Endothelial cell of umbilical vein (primary cell): ENCODE results near the gene DDR2. TPM values are rescaled to one million over a fixed set of nuclear protein-coding genes. Genes with fewer than 3 reads are reported as not detected.

Experiments used
- BruUV-seq: library from RNA; stranded (reverse); fragments of 400-500 nt; replicated peaks from 2 replicates; lab custom pipeline; 2021; lab: Mats Ljungman, UMichigan
- CTCF ChIA-PET: fragments of 300-600, 350-600 bp; sonication (Branson Sonifier 250); formaldehyde crosslinking; loops from one replicate; lab custom pipeline; 2021; ENCODE audit warnings: antibody characterized with exemption, inconsistent platforms; lab: Charles Lee
- POLR2A ChIA-PET: fragments of 300-600, 350-600 bp; sonication (Branson Sonifier 250); formaldehyde crosslinking; loops from one replicate; lab custom pipeline; 2021; ENCODE audit warnings: antibody characterized with exemption, inconsistent platforms; lab: Charles Lee
- DNase-seq: peaks from one replicate; pipeline ENCODE4 v3.0.0-alpha.2; 2011; ENCODE audit warnings: low read depth, low spot score
- FAIRE-seq: peaks from 2 replicates; lab custom pipeline; 2011; peaks lifted over from hg19 to GRCh38; lab: Jason Lieb, UNC
- H2AFZ ChIP-seq: 2 replicates; pipeline ENCODE4 v1.6.0; 2012; ENCODE audit warnings: low read depth, low read length, control low read depth, inconsistent platforms
- H3K27ac ChIP-seq: 2 replicates; pipeline ENCODE4 v1.5.1; 2011; ENCODE audit warnings: low read depth, mild to moderate bottlenecking, control low read depth, low read length, moderate library complexity; ENCODE audit not compliant: insufficient read depth
- H3K27me3 ChIP-seq, 2 experiments: 2 replicates each; pipeline versions ENCODE4 v1.6.0 to v1.6.1; 2011; ENCODE audit warnings: low read length in 2 of 2, mixed read lengths in 1 of 2; ENCODE audit not compliant: control insufficient read depth in 2 of 2, insufficient read depth in 2 of 2
- H3K36me3 ChIP-seq, 2 experiments: 2 replicates in 1 of 2; 3 replicates in 1 of 2; pipeline ENCODE4 v1.5.1; 2011; ENCODE audit warnings: low read length in 2 of 2, mild to moderate bottlenecking in 1 of 2, moderate library complexity in 1 of 2; ENCODE audit not compliant: control insufficient read depth in 2 of 2, insufficient read depth in 2 of 2; ENCODE audit errors: extremely low read depth in 1 of 2
- H3K4me1 ChIP-seq: 3 replicates; pipeline ENCODE4 v1.5.1; 2011; ENCODE audit warnings: mild to moderate bottlenecking, low read length; ENCODE audit not compliant: control insufficient read depth, insufficient read depth; ENCODE audit errors: extremely low read depth
- H3K4me2 ChIP-seq: 2 replicates; pipeline ENCODE4 v1.6.1; 2011; ENCODE audit warnings: low read length, control low read depth, mixed read lengths; ENCODE audit not compliant: insufficient read depth
- H3K4me3 ChIP-seq, 3 experiments: fragments of 200-600 bp in 1 of 3; sonication (generic), shearing (Covaris generic) in 1 of 3; replicated peaks in 1 of 3; 2 replicates each; pipeline ENCODE4 v1.5.1; 2011 to 2016; ENCODE audit warnings: control low read depth in 3 of 3, low read length in 3 of 3, mild to moderate bottlenecking in 2 of 3, inconsistent platforms in 1 of 3, low read depth in 1 of 3, moderate library complexity in 1 of 3; ENCODE audit not compliant: insufficient read depth in 1 of 3
- H3K79me2 ChIP-seq: 2 replicates; pipeline ENCODE4 v1.6.0; 2012; ENCODE audit warnings: low read length, inconsistent platforms; ENCODE audit not compliant: control insufficient read depth, insufficient read depth
- H3K9ac ChIP-seq: replicated peaks from 2 replicates; pipeline ENCODE3; 2011; ENCODE audit warnings: low read length, control low read depth; ENCODE audit not compliant: insufficient read depth; ENCODE audit errors: extremely low read depth
- H3K9me1 ChIP-seq: replicated peaks from 3 replicates; pipeline ENCODE4 v1.6.0; 2011; ENCODE audit warnings: mild to moderate bottlenecking, low read length; ENCODE audit not compliant: control insufficient read depth, insufficient read depth; ENCODE audit errors: extremely low read depth
- H3K9me3 ChIP-seq: replicated peaks from 2 replicates; pipeline ENCODE4 v1.5.1; 2012; ENCODE audit warnings: low read length, inconsistent platforms; ENCODE audit not compliant: control insufficient read depth, insufficient read depth
- H4K20me1 ChIP-seq: replicated peaks from 2 replicates; pipeline ENCODE3; 2011; ENCODE audit warnings: mild to moderate bottlenecking, low read length; ENCODE audit not compliant: control insufficient read depth, insufficient read depth; ENCODE audit errors: extremely low read depth
- EZH2 ChIP-seq: IDR thresholded peaks from 2 replicates; pipeline ENCODE4 v1.6.1; 2012; ENCODE audit warnings: borderline replicate concordance, low read depth, mild to moderate bottlenecking, moderate library complexity, low read length, inconsistent platforms; ENCODE audit not compliant: severe bottlenecking
- FOS ChIP-seq: IDR thresholded peaks from 2 replicates; pipeline ENCODE4 v1.6.1; 2011; ENCODE audit warnings: mild to moderate bottlenecking, low read length, moderate library complexity, borderline replicate concordance; ENCODE audit not compliant: insufficient read depth
- GATA2 ChIP-seq: IDR thresholded peaks from 2 replicates; pipeline ENCODE4 v1.7.0; 2011; ENCODE audit warnings: low read depth, mild to moderate bottlenecking, moderate library complexity, mixed read lengths, low read length; ENCODE audit not compliant: insufficient read length, insufficient read depth
- JUN ChIP-seq: IDR thresholded peaks from 2 replicates; pipeline ENCODE4 v1.6.1; 2011; ENCODE audit warnings: borderline replicate concordance, low read depth; ENCODE audit not compliant: insufficient read length, insufficient read depth
- MAX ChIP-seq: IDR thresholded peaks from 2 replicates; pipeline ENCODE4 v1.6.1; 2011; ENCODE audit not compliant: insufficient read depth, insufficient read length
- MYC ChIP-seq: IDR thresholded peaks from one replicate; pipeline ENCODE4 v1.6.1; 2011; ENCODE audit warnings: mild to moderate bottlenecking, low read depth, low read length
- POLR2A ChIP-seq: IDR thresholded peaks from 2 replicates; pipeline ENCODE4 v1.6.1; 2012; ENCODE audit warnings: low read depth, mild to moderate bottlenecking, control low read depth, low read length
- POLR2AphosphoS5 ChIP-seq: IDR thresholded peaks from 2 replicates; pipeline ENCODE4 v1.6.1; 2012; ENCODE audit warnings: low read depth, mild to moderate bottlenecking, control low read depth, low read length, moderate library complexity; ENCODE audit not compliant: insufficient read depth
- dilution Hi-C: fragments of 300-500 bp; cut with MboI; formaldehyde crosslinking; loops from one replicate; pipeline ENCODE4 v1.15.0; 2019; ENCODE audit warnings: low sequenced_read_pairs; ENCODE audit not compliant: extremely low pct_ligation_motif_present
- intact Hi-C: fragments of 100-400 bp; cut with micrococcal nuclease; formaldehyde crosslinking; loops from one replicate; pipeline ENCODE4 v1.10.0; 2022
- polyA plus RNA-seq, 4 experiments: library from polyadenylated mRNA; depleted of rRNA in 3 of 4; stranded (reverse) in 3 of 4; unstranded in 1 of 4; fragments of >200 nt; gene quantifications; 2 replicates each; pipeline versions ENCODE4 v1.2.1 to v1.2.3, GENCODE V29; 2011 to 2012; ENCODE audit warnings: missing spikeins in 1 of 4
- total RNA-seq: library from RNA; stranded (reverse); gene quantifications from 2 replicates; pipeline ENCODE4 v1.2.3, GENCODE V29; 2021
- TF ChIP-seq, protein P1 (sequence below), 2 donors: IDR thresholded peaks; 1 replicate in 1 of 2; 2 replicates in 1 of 2; pipeline ENCODE4 v1.5.1; 2011; ENCODE audit warnings: low read length in 2 of 2, mild to moderate bottlenecking in 2 of 2, moderate library complexity in 2 of 2, control low read depth in 1 of 2, inconsistent platforms in 1 of 2, low read depth in 1 of 2; ENCODE audit not compliant: insufficient read depth in 1 of 2; ENCODE audit errors: extremely low read depth in 1 of 2

Gene DDR2
- total and polyA plus RNA-seq, 2 donors (not counting 3 experiments of a cell fraction or from before 2014, with no cell fraction given), result 27.8 to 30.8 TPM

GRCh38 chr1:162823771-162824525, 191.7 kb downstream of the DDR2 start:
- POLR2A ChIA-PET, result no interaction called here
- no peak for DNase-seq
- dilution Hi-C loops (no loop called here), intact Hi-C loops (no loop called here)
- Histone ChIP-seq H3K4me2 (no peak overlapping the region), H3K9me1 (no peaks in the 10 kb centered on the region), H3K36me3 (no peaks in the 10 kb centered on the region), H2AFZ (no peak overlapping the region), H3K79me2 (no peaks in the 10 kb centered on the region), H3K9me3 (no peaks in the 10 kb centered on the region), H4K20me1 (no peaks in the 10 kb centered on the region), H3K4me1 (peaks cover 16% of the 10 kb centered on the region), H3K27ac (no peak overlapping the region), H3K9ac (no peak overlapping the region), H3K4me3 (no peak overlapping the region), H3K27me3 (no peaks in the 10 kb centered on the region)
- TF ChIP-seq JUN (no peak), EZH2 (no peak), FOS (no peak), POLR2A (no peak), GATA2 (no peak), POLR2AphosphoS5 (no peak), MYC (no peak), MAX (no peak)
- TF ChIP-seq, protein P1, sequence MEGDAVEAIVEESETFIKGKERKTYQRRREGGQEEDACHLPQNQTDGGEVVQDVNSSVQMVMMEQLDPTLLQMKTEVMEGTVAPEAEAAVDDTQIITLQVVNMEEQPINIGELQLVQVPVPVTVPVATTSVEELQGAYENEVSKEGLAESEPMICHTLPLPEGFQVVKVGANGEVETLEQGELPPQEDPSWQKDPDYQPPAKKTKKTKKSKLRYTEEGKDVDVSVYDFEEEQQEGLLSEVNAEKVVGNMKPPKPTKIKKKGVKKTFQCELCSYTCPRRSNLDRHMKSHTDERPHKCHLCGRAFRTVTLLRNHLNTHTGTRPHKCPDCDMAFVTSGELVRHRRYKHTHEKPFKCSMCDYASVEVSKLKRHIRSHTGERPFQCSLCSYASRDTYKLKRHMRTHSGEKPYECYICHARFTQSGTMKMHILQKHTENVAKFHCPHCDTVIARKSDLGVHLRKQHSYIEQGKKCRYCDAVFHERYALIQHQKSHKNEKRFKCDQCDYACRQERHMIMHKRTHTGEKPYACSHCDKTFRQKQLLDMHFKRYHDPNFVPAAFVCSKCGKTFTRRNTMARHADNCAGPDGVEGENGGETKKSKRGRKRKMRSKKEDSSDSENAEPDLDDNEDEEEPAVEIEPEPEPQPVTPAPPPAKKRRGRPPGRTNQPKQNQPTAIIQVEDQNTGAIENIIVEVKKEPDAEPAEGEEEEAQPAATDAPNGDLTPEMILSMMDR (IDR thresholded peaks at IDR 0.05; ENCODE audit: extremely low read depth in 1 of 2, insufficient read depth in 1 of 2, low read depth in 1 of 2, low read length in 2 of 2), result no peak
- FAIRE-seq, result no peak
- no TSS peak for BruUV-seq
- CTCF ChIA-PET, result interaction anchor here (1.9 kb wide), 1 partner anchor 491 kb away, joined by 13 read pairs; no protein-coding TSS in a partner anchor
